CD14-positive monocyte (primary cell): ENCODE results near the gene FOXO4. TPM values are rescaled to one million over a fixed set of nuclear protein-coding genes. Genes with fewer than 3 reads are reported as not detected.

Experiments
- DNase-seq, 3 donors: peaks; one replicate each; pipeline ENCODE4 v3.0.0-alpha.2; 2011 to 2022
- H2AFZ ChIP-seq: 2 replicates; pipeline ENCODE4 v1.6.0; 2012; ENCODE audit warnings: mild to moderate bottlenecking, low read depth, low read length, inconsistent platforms; ENCODE audit not compliant: insufficient read depth, poor library complexity, severe bottlenecking
- H3K27ac ChIP-seq, 2 donors: 1 replicate in 1 of 2; 2 replicates in 1 of 2; pipeline ENCODE4 v1.5.1; 2012 to 2013; ENCODE audit warnings: low read length in 2 of 2, control low read depth in 1 of 2, inconsistent platforms in 1 of 2, low read depth in 1 of 2, mild to moderate bottlenecking in 1 of 2
- H3K27me3 ChIP-seq, 2 donors: one replicate each; pipeline versions ENCODE4 v1.6.0 to v1.6.1; 2011 to 2013; ENCODE audit warnings: low read length in 2 of 2; ENCODE audit not compliant: control insufficient read depth in 2 of 2, insufficient read depth in 2 of 2
- H3K36me3 ChIP-seq, 2 donors: replicated peaks in 1 of 2; 1 replicate in 1 of 2; 2 replicates in 1 of 2; pipeline versions ENCODE4 v1.5.1 to v1.6.1; 2012 to 2013; ENCODE audit warnings: low read length in 2 of 2, control low read depth in 1 of 2, inconsistent platforms in 1 of 2, mild to moderate bottlenecking in 1 of 2; ENCODE audit not compliant: insufficient read depth in 2 of 2, control insufficient read depth in 1 of 2
- H3K4me1 ChIP-seq, 2 donors: 1 replicate in 1 of 2; 2 replicates in 1 of 2; pipeline versions ENCODE4 v1.5.1 to v1.6.1; 2012 to 2013; ENCODE audit warnings: low read length in 2 of 2, control low read depth in 1 of 2, inconsistent platforms in 1 of 2, mild to moderate bottlenecking in 1 of 2, moderate library complexity in 1 of 2; ENCODE audit not compliant: insufficient read depth in 2 of 2, control insufficient read depth in 1 of 2
- H3K4me2 ChIP-seq: replicated peaks from 2 replicates; pipeline ENCODE3; 2012; ENCODE audit warnings: low read length, moderate library complexity, mild to moderate bottlenecking; ENCODE audit not compliant: poor library complexity, severe bottlenecking; ENCODE audit errors: extremely low read depth
- H3K4me3 ChIP-seq, 3 experiments: fragments of 200-600 bp in 1 of 3; sonication (generic) in 1 of 3; replicated peaks in 1 of 3; 1 replicate in 2 of 3; 2 replicates in 1 of 3; pipeline ENCODE4 v1.5.1; 2011 to 2013; ENCODE audit warnings: low read length in 3 of 3, mild to moderate bottlenecking in 3 of 3, control low read depth in 2 of 3, low read depth in 2 of 3, inconsistent platforms in 1 of 3, moderate library complexity in 1 of 3
- H3K79me2 ChIP-seq: 2 replicates; pipeline ENCODE4 v1.6.0; 2012; ENCODE audit warnings: mild to moderate bottlenecking, control low read depth, inconsistent platforms, low read length, moderate library complexity; ENCODE audit not compliant: insufficient read depth
- H3K9ac ChIP-seq: 2 replicates; pipeline ENCODE4 v1.6.0; 2017; ENCODE audit warnings: low read length, mild to moderate bottlenecking; ENCODE audit not compliant: insufficient read depth, poor library complexity, severe bottlenecking
- H3K9me3 ChIP-seq, 2 donors: replicated peaks in 1 of 2; 1 replicate in 1 of 2; 2 replicates in 1 of 2; pipeline versions ENCODE4 v1.5.1 to v1.6.1; 2012 to 2013; ENCODE audit warnings: low read length in 2 of 2, control low read depth in 1 of 2; ENCODE audit not compliant: control insufficient read depth in 1 of 2, insufficient read depth in 1 of 2
- H4K20me1 ChIP-seq: 2 replicates; pipeline ENCODE4 v1.6.0; 2012; ENCODE audit warnings: mild to moderate bottlenecking, low read length, control low read depth, moderate library complexity; ENCODE audit not compliant: insufficient read depth
- H3K27ac Mint-ChIP-seq, 7 donors: one replicate each; pipeline ENCODE4 v1.8.0; 2020; ENCODE audit warnings: mild to moderate bottlenecking in 7 of 7, mixed read lengths in 7 of 7, moderate library complexity in 6 of 7, inconsistent platforms in 2 of 7
- H3K27me3 Mint-ChIP-seq, 3 donors: one replicate each; pipeline ENCODE4 v1.8.0; 2021 to 2022; ENCODE audit warnings: low read depth in 3 of 3, mild to moderate bottlenecking in 3 of 3, mixed read lengths in 3 of 3, moderate library complexity in 3 of 3, inconsistent platforms in 1 of 3
- H3K36me3 Mint-ChIP-seq, 2 donors: one replicate each; pipeline ENCODE4 v1.8.0; 2020; ENCODE audit warnings: mixed read lengths in 2 of 2, inconsistent platforms in 1 of 2, mild to moderate bottlenecking in 1 of 2
- H3K4me1 Mint-ChIP-seq: one replicate; pipeline ENCODE4 v1.8.0; 2020; ENCODE audit warnings: mild to moderate bottlenecking, mixed read lengths
- H3K4me3 Mint-ChIP-seq, 2 donors: one replicate each; pipeline ENCODE4 v1.8.0; 2020; ENCODE audit warnings: mild to moderate bottlenecking in 2 of 2, mixed read lengths in 2 of 2, moderate library complexity in 1 of 2
- H3K9me3 Mint-ChIP-seq, 7 donors: one replicate each; pipeline ENCODE4 v1.8.0; 2020 to 2022; ENCODE audit warnings: mixed read lengths in 7 of 7, mild to moderate bottlenecking in 6 of 7, moderate library complexity in 6 of 7, inconsistent platforms in 2 of 7
- WGBS: methylation state at CpG from one replicate; pipeline ENCODE4 v1.1.5; 2013; ENCODE audit warnings: missing lambda C conversion rate; ENCODE audit not compliant: insufficient coverage; 5-methylcytosine and 5-hydroxymethylcytosine counted together
- intact Hi-C, 2 donors: fragments of 100-400 bp; cut with micrococcal nuclease; formaldehyde crosslinking; loops; one replicate each; pipeline versions ENCODE4 v1.15.0 to v1.15.1; 2023
- polyA plus RNA-seq, 3 donors: library from polyadenylated mRNA; depleted of rRNA in 1 of 3; unstranded in 2 of 3; stranded (reverse) in 1 of 3; fragments of 300-500 nt in 2 of 3; fragments of >200 nt in 1 of 3; fragmentation: Illumina TruSeq in 2 of 3; gene quantifications; 1 replicate in 2 of 3; 2 replicates in 1 of 3; pipeline ENCODE4 v1.2.3, GENCODE V29; 2012 to 2021
- TF ChIP-seq, protein P1 (sequence below): fragments of 200-600 bp; IDR thresholded peaks from one replicate; pipeline ENCODE4 v1.8.0; 2022; ENCODE audit warnings: antibody characterized with exemption, mild to moderate bottlenecking

Gene FOXO4
- polyA plus RNA-seq, 3 donors, result 1.4 to 9.2 (median 1.5) TPM

DNA sequence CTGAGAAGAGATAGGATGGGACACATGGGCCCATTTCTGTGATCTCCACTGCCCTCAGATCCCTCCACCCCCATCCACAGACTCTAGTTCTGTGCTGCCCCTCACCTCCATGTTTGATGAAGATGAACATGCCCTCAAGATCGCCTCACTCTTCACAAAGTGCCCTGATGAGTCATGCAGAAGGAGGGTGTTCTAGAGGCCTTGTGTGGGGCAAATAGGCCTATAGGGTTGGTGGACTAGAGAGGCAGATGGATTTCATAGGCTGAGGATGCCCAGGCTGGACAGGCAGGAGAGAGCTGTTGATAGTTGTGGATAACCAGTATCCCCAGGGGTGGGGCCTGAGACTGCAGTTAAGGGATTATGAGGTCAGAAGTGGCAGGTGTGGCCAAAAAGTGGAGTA lies 10.8 kb downstream of the FOXO4 start, which contains the start of gene CXorf65:
CXorf65 (minus strand) TSS at position 314 of the 400 bp plus-strand sequence; CDS start at position 130, 184 bp downstream.
- H3K27me3 ChIP-seq, result no peaks in the 10 kb centered on the region
- no peak within 1 kb of the TSS for H3K4me2 ChIP-seq
- intact Hi-C loops, result no loop called here
- no peak within 1 kb of the TSS for H3K9ac ChIP-seq
- no CpG with 5 or more reads among the region's 1 CpG for WGBS
- H3K4me1 ChIP-seq, result peaks cover 65 to 69% of the 10 kb centered on the region in 2 donors
- H4K20me1 ChIP-seq, result no peaks in the 10 kb centered on the region
- H3K27ac ChIP-seq, result no peak within 1 kb of the TSS
- peak in 1 of 3 donors; percentile 62 for DNase-seq
- no peak within 1 kb of the TSS for H3K4me3 Mint-ChIP-seq
- H2AFZ ChIP-seq, result no peak within 1 kb of the TSS
- no peaks in the 10 kb centered on the region for H3K9me3 ChIP-seq
- H3K27me3 Mint-ChIP-seq, result peaks cover 0 to 3% (median 0%) of the 10 kb centered on the region in 3 donors
- peaks cover 0 to 1% (median 0%) of the 10 kb centered on the region in 7 donors for H3K9me3 Mint-ChIP-seq
- peaks cover 3 to 15% of the 10 kb centered on the region in 2 donors for H3K36me3 Mint-ChIP-seq
- peaks cover 2 to 5% of the 10 kb centered on the region in 2 donors for H3K36me3 ChIP-seq
- peak within 1 kb of the TSS; percentile 6 to 75 (median 58) for H3K27ac Mint-ChIP-seq
- H3K4me1 Mint-ChIP-seq, result peaks cover 75% of the 10 kb centered on the region
- TF ChIP-seq, protein P1, sequence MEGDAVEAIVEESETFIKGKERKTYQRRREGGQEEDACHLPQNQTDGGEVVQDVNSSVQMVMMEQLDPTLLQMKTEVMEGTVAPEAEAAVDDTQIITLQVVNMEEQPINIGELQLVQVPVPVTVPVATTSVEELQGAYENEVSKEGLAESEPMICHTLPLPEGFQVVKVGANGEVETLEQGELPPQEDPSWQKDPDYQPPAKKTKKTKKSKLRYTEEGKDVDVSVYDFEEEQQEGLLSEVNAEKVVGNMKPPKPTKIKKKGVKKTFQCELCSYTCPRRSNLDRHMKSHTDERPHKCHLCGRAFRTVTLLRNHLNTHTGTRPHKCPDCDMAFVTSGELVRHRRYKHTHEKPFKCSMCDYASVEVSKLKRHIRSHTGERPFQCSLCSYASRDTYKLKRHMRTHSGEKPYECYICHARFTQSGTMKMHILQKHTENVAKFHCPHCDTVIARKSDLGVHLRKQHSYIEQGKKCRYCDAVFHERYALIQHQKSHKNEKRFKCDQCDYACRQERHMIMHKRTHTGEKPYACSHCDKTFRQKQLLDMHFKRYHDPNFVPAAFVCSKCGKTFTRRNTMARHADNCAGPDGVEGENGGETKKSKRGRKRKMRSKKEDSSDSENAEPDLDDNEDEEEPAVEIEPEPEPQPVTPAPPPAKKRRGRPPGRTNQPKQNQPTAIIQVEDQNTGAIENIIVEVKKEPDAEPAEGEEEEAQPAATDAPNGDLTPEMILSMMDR, result no peak
- H3K4me3 ChIP-seq, result no peak within 1 kb of the TSS
- peaks cover 7% of the 10 kb centered on the region for H3K79me2 ChIP-seq

DNA sequence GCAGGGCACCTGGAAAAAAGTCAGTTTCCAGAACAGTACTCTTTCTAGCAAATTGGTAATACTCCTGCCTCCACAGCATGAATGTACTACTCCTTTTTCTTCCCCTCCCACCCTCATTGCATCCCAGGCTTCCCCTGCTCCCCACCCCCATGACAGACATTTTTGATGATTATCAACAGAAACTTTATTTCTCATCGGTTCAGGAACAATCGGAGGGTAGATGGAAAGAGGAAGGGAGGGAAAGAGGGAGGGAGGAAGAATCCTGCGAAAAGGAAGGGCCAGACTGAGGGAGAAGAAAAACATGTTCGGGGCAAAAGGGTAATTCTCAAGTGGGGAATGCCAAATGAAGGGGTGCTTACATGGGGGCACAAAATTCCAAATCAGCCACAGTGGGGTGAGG lies 11.6 kb downstream of the FOXO4 start:
- Mint-ChIP-seq H3K4me1 (peaks cover 83% of the 10 kb centered on the region), H3K9me3 (peaks cover 0 to 1% (median 0%) of the 10 kb centered on the region in 7 donors), H3K4me3 (no peak overlapping the region), H3K27ac (peak overlapping the region in 2 of 7 donors; percentile 15 to 46), H3K27me3 (peaks cover 0 to 3% (median 0%) of the 10 kb centered on the region in 3 donors), H3K36me3 (peaks cover 0 to 15% of the 10 kb centered on the region in 2 donors)
- no peak overlapping the region for H3K4me2 ChIP-seq
- H3K79me2 ChIP-seq, result peaks cover 7% of the 10 kb centered on the region
- no CpG with 5 or more reads among the region's 4 CpGs for WGBS
- DNase-seq, result no peak
- H3K27me3 ChIP-seq, result no peaks in the 10 kb centered on the region
- peaks cover 71 to 77% of the 10 kb centered on the region in 2 donors for H3K4me1 ChIP-seq
- H3K4me3 ChIP-seq, result no peak overlapping the region
- TF ChIP-seq, protein P1, result no peak
- no peaks in the 10 kb centered on the region for H3K9me3 ChIP-seq
- peaks cover 0 to 2% of the 10 kb centered on the region in 2 donors for H3K36me3 ChIP-seq
- H4K20me1 ChIP-seq, result no peaks in the 10 kb centered on the region
- no peak overlapping the region for H2AFZ ChIP-seq
- intact Hi-C loops, result no loop called here
- H3K27ac ChIP-seq, result no peak overlapping the region
- no peak overlapping the region for H3K9ac ChIP-seq
